ENCODE data around the gene PLEKHA5.
"Not testable (repeated sequence)": the region's sequence is repeated elsewhere in the genome, so short reads cannot be mapped to it uniquely, and the experiment has no call there.

The PLEKHA5 gene

GRCh38 chr12:19411234-19412204 is 282.0 kb downstream of the PLEKHA5 start:
- FAIRE-seq: no peak

DNA sequence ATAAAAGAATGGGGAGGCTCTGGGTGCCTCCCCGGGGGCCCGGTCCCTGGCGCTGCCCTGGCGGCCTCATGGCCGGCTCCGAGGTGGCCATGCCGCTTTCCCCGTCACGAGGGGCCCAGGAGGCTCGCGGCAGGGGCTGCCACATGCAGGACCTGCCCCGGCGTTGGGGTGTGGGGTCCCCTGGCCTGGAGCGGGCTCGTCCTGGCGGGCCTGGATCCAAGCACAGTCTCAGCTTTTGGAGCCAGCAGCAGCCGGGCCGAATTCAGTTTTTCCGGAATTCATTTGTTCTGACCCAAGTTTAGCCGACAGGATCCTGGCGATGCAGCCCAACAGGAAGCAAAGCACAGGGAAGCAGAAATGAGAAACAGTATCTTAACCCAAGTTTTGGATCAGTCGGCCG is 283.3 kb downstream of the PLEKHA5 start:
- no peak for FAIRE-seq

- FAIRE-seq: not testable (repeated sequence)
Observed at GRCh38 chr12:19413582-19413981, 284.0 kb downstream of the PLEKHA5 start.

DNA sequence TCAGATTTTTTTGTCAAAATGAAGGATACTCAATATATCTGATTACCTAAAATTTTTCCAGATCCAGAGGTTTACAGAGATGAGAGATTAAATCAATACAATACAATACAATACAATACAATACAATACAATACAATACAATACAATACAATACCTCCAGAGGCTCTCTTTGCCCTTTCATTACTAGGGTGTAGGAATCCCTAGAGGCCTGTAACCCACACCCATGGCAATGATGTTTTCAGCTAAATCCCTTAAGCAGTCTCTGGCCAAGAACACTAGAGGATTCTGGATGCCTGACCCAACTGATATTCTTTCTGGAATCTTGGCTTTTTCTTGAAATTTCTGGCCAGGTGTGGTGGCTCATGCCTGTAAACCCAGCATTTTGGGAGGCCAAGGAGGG is 286.0 kb downstream of the PLEKHA5 start:
- FAIRE-seq: no peak

- FAIRE-seq: no peak
Observed at GRCh38 chr12:19419086-19419485, 289.6 kb downstream of the PLEKHA5 start.

DNA sequence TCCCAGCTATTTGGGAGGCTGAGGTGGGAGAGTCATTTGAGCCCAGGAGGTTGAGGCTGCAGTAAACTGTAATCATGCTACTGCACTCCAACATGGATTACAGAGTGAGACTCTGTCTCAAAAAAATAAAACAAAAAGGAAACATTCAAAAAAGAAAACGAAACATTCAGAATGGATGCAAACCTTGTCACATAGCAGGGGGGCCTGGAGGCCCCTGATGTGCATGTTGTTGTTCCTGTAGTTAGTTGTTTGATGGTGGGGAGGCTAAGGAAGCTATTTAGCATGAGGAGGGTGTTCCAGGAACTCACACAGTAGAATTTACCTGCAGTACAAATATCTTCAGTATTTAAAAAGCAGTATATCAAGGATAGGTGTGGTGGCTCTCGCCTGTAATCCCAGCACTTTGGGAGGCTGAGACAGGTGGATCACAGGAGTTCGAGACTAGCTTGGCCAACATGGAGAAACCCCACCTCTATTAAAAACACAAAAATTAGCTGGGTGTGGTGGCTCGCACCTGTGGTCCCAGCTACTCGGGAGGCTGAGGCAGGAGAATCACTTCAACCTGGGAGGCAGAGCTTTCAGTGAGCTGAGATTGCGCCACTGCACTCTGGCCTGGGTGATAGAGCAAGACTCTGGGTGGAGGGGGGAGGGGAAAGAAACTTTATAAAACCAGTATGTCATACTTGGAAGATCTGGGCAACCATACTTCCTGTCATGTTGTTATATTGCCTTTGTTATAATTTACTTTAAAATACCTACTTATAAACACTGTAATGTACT is 292.2 kb downstream of the PLEKHA5 start:
- no peak for FAIRE-seq

GRCh38 chr12:19423166-19423930 is 293.8 kb downstream of the PLEKHA5 start:
- FAIRE-seq: no peak

Data from endometrium (tissue), 2 donors.